ENCODE data around the gene KDM5C.

The KDM5C gene

GRCh38 chrX:53263597-53264094, 38.6 kb upstream of the KDM5C start:
- H3K4me3 ChIP-seq (ENCODE audit: low read length) = no peak overlapping the region
- TF ChIP-seq CTCF (IDR thresholded peaks at IDR 0.05; ENCODE audit: insufficient read depth, low read depth, low read length, missing control alignments) = no peak
- peak; percentile 71 for DNase-seq (ENCODE audit: low read depth)

GRCh38 chrX:53262918-53263394, 37.9 kb upstream of the KDM5C start:
- no peak for TF ChIP-seq CTCF (IDR thresholded peaks at IDR 0.05; ENCODE audit: insufficient read depth, low read depth, low read length, missing control alignments)
- H3K4me3 ChIP-seq (ENCODE audit: low read length) = no peak overlapping the region
- peak; percentile 32 for DNase-seq (ENCODE audit: low read depth)

- TF ChIP-seq CTCF (IDR thresholded peaks at IDR 0.05; ENCODE audit: insufficient read depth, low read depth, low read length, missing control alignments) = no peak
- no peak overlapping the region for H3K4me3 ChIP-seq (ENCODE audit: low read length)
- DNase-seq (ENCODE audit: low read depth) = no peak
Measured at GRCh38 chrX:53262189-53262917, 37.3 kb upstream of the KDM5C start.

- TF ChIP-seq CTCF (IDR thresholded peaks at IDR 0.05; ENCODE audit: insufficient read depth, low read depth, low read length, missing control alignments) = no peak
- no peak for DNase-seq (ENCODE audit: low read depth)
- no peak overlapping the region for H3K4me3 ChIP-seq (ENCODE audit: low read length)
Measured at GRCh38 chrX:53261355-53261972, 36.5 kb upstream of the KDM5C start.

- DNase-seq (ENCODE audit: low read depth) = no peak
- no peak for TF ChIP-seq CTCF (IDR thresholded peaks at IDR 0.05; ENCODE audit: insufficient read depth, low read depth, low read length, missing control alignments)
- no peak overlapping the region for H3K4me3 ChIP-seq (ENCODE audit: low read length)
Measured at GRCh38 chrX:53260836-53261235, 35.8 kb upstream of the KDM5C start.

GRCh38 chrX:53257670-53258423, 32.8 kb upstream of the KDM5C start:
- TF ChIP-seq CTCF (IDR thresholded peaks at IDR 0.05; ENCODE audit: insufficient read depth, low read depth, low read length, missing control alignments) = no peak
- DNase-seq (ENCODE audit: low read depth) = no peak
- no peak overlapping the region for H3K4me3 ChIP-seq (ENCODE audit: low read length)
